ENCODE results near the gene SERGEF. TPM values are rescaled to one million over a fixed set of nuclear protein-coding genes. Genes with fewer than 3 reads are reported as not detected.

Gene SERGEF
- total RNA-seq, 2 donors from 2014 or later: 26.7 to 42.1 TPM

- WGBS, 2 experiments (ENCODE audit: insufficient coverage in 1 of 2, insufficient read length in 1 of 2): 74 to 94% methylated on average over 2 of the region's 2 CpGs
- no peak for TF ChIP-seq CTCF (conservative IDR thresholded peaks at IDR 0.05)
Observed at GRCh38 chr11:17859552-17859951, 153.3 kb downstream of the SERGEF start.

GRCh38 chr11:17855531-17856290 is 157.1 kb downstream of the SERGEF start:
- H3K4me1 ChIP-seq (ENCODE audit: control insufficient read depth, insufficient read depth, low read length): no peaks in the 10 kb centered on the region
- no peak for TF ChIP-seq CTCF (conservative IDR thresholded peaks at IDR 0.05)
- no peaks in the 10 kb centered on the region for H3K27me3 Mint-ChIP-seq (ENCODE audit: insufficient read depth)
- H3K36me3 Mint-ChIP-seq (ENCODE audit: low read depth): no peaks in the 10 kb centered on the region
- no peaks in the 10 kb centered on the region for H3K9me3 Mint-ChIP-seq
- no peaks in the 10 kb centered on the region for H3K27me3 ChIP-seq (ENCODE audit: control insufficient read depth, insufficient read depth, low read length, poor library complexity, severe bottlenecking)
- H3K4me3 Mint-ChIP-seq: no peak overlapping the region
- WGBS, 2 experiments (ENCODE audit: insufficient coverage in 1 of 2, insufficient read length in 1 of 2): 90 to 91% methylated on average over 4 of the region's 4 CpGs
- H3K9me3 ChIP-seq (ENCODE audit: control insufficient read depth, low read length): no peaks in the 10 kb centered on the region
- H3K9ac ChIP-seq (ENCODE audit: extremely low read depth, low read length, poor library complexity, severe bottlenecking): no peak overlapping the region
- H3K36me3 ChIP-seq (ENCODE audit: control insufficient read depth, insufficient read depth, low read length): no peaks in the 10 kb centered on the region
- no peak overlapping the region for H3K27ac Mint-ChIP-seq
- no peaks in the 10 kb centered on the region for H3K4me1 Mint-ChIP-seq
- H3K27ac ChIP-seq (ENCODE audit: low read depth, low read length): no peak overlapping the region
- DNase-seq: no peak
- no peak overlapping the region for H3K4me3 ChIP-seq (ENCODE audit: low read length)

More at GRCh38 chr11:17859552-17859951, 153.3 kb downstream of the SERGEF start:
- no peaks in the 10 kb centered on the region for H3K36me3 Mint-ChIP-seq (ENCODE audit: low read depth)
- no peaks in the 10 kb centered on the region for H3K27me3 Mint-ChIP-seq (ENCODE audit: insufficient read depth)
- Histone ChIP-seq H3K27me3 (ENCODE audit: control insufficient read depth, insufficient read depth, low read length, poor library complexity, severe bottlenecking) (no peaks in the 10 kb centered on the region), H3K4me1 (ENCODE audit: control insufficient read depth, insufficient read depth, low read length) (no peaks in the 10 kb centered on the region), H3K36me3 (ENCODE audit: control insufficient read depth, insufficient read depth, low read length) (no peaks in the 10 kb centered on the region), H3K4me3 (ENCODE audit: low read length) (no peak overlapping the region), H3K27ac (ENCODE audit: low read depth, low read length) (no peak overlapping the region), H3K9me3 (ENCODE audit: control insufficient read depth, low read length) (no peaks in the 10 kb centered on the region), H3K9ac (ENCODE audit: extremely low read depth, low read length, poor library complexity, severe bottlenecking) (no peak overlapping the region)
- DNase-seq: no peak
- H3K27ac Mint-ChIP-seq: no peak overlapping the region
- no peak overlapping the region for H3K4me3 Mint-ChIP-seq
- H3K4me1 Mint-ChIP-seq: peaks cover 3% of the 10 kb centered on the region
- no peaks in the 10 kb centered on the region for H3K9me3 Mint-ChIP-seq

- Mint-ChIP-seq H3K4me1 (no peaks in the 10 kb centered on the region), H3K9me3 (no peaks in the 10 kb centered on the region), H3K27ac (no peak overlapping the region), H3K27me3 (ENCODE audit: insufficient read depth) (no peaks in the 10 kb centered on the region), H3K36me3 (ENCODE audit: low read depth) (no peaks in the 10 kb centered on the region), H3K4me3 (no peak overlapping the region)
- no peaks in the 10 kb centered on the region for H3K36me3 ChIP-seq (ENCODE audit: control insufficient read depth, insufficient read depth, low read length)
- no peaks in the 10 kb centered on the region for H3K27me3 ChIP-seq (ENCODE audit: control insufficient read depth, insufficient read depth, low read length, poor library complexity, severe bottlenecking)
- no peak for TF ChIP-seq CTCF (conservative IDR thresholded peaks at IDR 0.05)
- 87 to 90% methylated on average over 3 to 4 of the region's 4 CpGs for WGBS, 2 experiments (ENCODE audit: insufficient coverage in 1 of 2, insufficient read length in 1 of 2)
- H3K4me1 ChIP-seq (ENCODE audit: control insufficient read depth, insufficient read depth, low read length): no peaks in the 10 kb centered on the region
- no peak overlapping the region for H3K9ac ChIP-seq (ENCODE audit: extremely low read depth, low read length, poor library complexity, severe bottlenecking)
- no peak overlapping the region for H3K4me3 ChIP-seq (ENCODE audit: low read length)
- H3K9me3 ChIP-seq (ENCODE audit: control insufficient read depth, low read length): no peaks in the 10 kb centered on the region
- H3K27ac ChIP-seq (ENCODE audit: low read depth, low read length): no peak overlapping the region
- no peak for DNase-seq
Observed at GRCh38 chr11:17853280-17853679, 159.6 kb downstream of the SERGEF start.
